ENCODE data around the gene HDAC4. TPM values are rescaled to one million over a fixed set of nuclear protein-coding genes. Genes with fewer than 3 reads are reported as not detected.
A peak's percentile ranks its signal among the peaks of the same experiment; 100 is the strongest.

The HDAC4 gene
- total and polyA plus RNA-seq, 2 donors (not counting 1 experiment from before 2014, with no cell fraction given) = 13.5 to 46.0 TPM

DNA sequence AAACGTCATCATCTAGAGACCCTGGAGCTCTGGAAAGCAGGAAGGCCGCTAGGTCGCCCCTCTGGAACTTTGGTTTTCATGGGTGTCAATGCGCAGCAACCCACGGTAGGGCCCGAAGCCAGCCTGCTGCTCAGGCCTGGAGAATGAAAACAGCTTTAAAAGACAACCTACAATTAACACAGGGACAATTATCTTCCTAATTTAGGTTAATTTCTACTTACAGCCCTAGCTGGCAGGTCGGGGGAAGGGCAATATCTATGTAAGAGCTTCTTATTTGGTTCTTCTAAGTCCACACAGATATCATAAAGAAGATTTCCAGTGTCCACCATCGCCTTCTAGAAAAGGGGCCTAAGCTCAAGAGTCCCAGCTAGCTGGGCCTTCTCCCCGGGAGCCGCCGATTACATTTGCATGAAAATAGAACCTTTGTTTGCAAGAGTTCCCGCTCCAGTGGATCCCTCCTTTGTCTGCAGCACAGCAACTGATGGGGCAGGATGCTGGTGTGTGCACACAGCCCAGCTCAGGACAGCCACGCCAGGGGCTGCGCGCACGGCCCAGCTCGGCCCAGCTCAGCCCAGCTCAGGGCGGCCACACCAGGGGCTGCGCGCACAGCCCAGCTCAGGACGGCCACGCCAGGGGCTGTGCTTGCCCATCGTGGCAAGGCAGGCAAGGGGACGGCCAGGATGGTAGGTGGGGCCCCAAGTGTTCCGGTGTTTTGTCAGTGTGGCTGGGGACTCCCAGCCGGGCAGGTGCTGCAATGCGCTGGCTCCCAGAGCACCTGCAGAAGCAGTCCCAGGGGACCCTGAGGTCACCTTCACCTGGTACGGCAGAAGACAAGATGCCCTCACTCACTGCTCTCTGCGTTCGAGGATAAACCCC lies 109.1 kb downstream of the HDAC4 start:
- peaks cover 28 to 47% of the 10 kb centered on the region in 2 donors for H3K4me1 ChIP-seq (ENCODE audit: control insufficient read depth in 2 of 2, insufficient read depth in 2 of 2, low read length in 2 of 2)
- ATAC-seq (ENCODE audit: low read depth) (peak; percentile 66), DNase-seq (peak; percentile 76)
- H3K79me2 ChIP-seq (ENCODE audit: control insufficient read depth, insufficient read depth, low read length) = peaks cover 25% of the 10 kb centered on the region
- 78% methylated on average over 27 of the region's 30 CpGs for WGBS (ENCODE audit: insufficient coverage)
- Mint-ChIP-seq H3K9me3 (ENCODE audit: insufficient read depth) (no peaks in the 10 kb centered on the region), H3K4me3 (peak overlapping the region; percentile 23), H3K4me1 (peaks cover 60% of the 10 kb centered on the region), H3K27ac (peak overlapping the region; percentile 37), H3K27me3 (peaks cover 8% of the 10 kb centered on the region)
- no peak overlapping the region for H3K27ac ChIP-seq (ENCODE audit: low read length in 2 of 2)
- H2AFZ ChIP-seq (ENCODE audit: insufficient read depth, low read depth, low read length, poor library complexity, severe bottlenecking) = no peak overlapping the region
- no peak overlapping the region for H3K9ac ChIP-seq (ENCODE audit: low read length)
- POLR2A ChIA-PET = interaction anchor here (1.2 kb wide), 1 partner anchor 78 kb away, joined by 3 read pairs; no protein-coding TSS in a partner anchor
- no peak overlapping the region for H3K4me3 ChIP-seq (ENCODE audit: control extremely low read depth in 1 of 5, extremely low read depth in 1 of 5, insufficient read depth in 1 of 5, low read depth in 2 of 5, low read length in 4 of 5)
- peaks cover 0 to 5% (median 0%) of the 10 kb centered on the region in 3 donors for H3K9me3 ChIP-seq (ENCODE audit: control extremely low read depth in 1 of 3, control insufficient read depth in 2 of 3, insufficient read depth in 1 of 3, low read length in 2 of 3)
- H3K4me2 ChIP-seq (replicated peaks; ENCODE audit: low read depth, low read length, poor library complexity, severe bottlenecking) = no peak overlapping the region
- peaks cover 47% of the 10 kb centered on the region for H4K20me1 ChIP-seq (ENCODE audit: control insufficient read depth, insufficient read depth, low read length, poor library complexity, severe bottlenecking)
- intact Hi-C loops (cut with micrococcal nuclease) = loop anchor here (5.0 kb wide), 1 partner anchor 91 kb away; no protein-coding TSS in a partner anchor
- CTCF ChIA-PET = interaction anchor here (0.6 kb wide), 1 partner anchor 618 kb away, joined by 3 read pairs; no protein-coding TSS in a partner anchor
- H3K27me3 ChIP-seq (replicated peaks in 1 of 4; ENCODE audit: control extremely low read depth in 1 of 4, control insufficient read depth in 3 of 4, insufficient read depth in 4 of 4, low read length in 3 of 4) = peaks cover 0 to 11% (median 0%) of the 10 kb centered on the region in 4 experiments
- no peaks in the 10 kb centered on the region for H3K36me3 ChIP-seq (replicated peaks in 1 of 2; ENCODE audit: control extremely low read depth in 1 of 2, control insufficient read depth in 1 of 2, extremely low read depth in 1 of 2, insufficient read depth in 2 of 2, low read length in 1 of 2)
- no peak for TF ChIP-seq EZH2 (IDR thresholded peaks at IDR 0.05; ENCODE audit: borderline replicate concordance, insufficient read depth, low read depth, low read length, poor library complexity, severe bottlenecking)
- TF ChIP-seq, protein P1, sequence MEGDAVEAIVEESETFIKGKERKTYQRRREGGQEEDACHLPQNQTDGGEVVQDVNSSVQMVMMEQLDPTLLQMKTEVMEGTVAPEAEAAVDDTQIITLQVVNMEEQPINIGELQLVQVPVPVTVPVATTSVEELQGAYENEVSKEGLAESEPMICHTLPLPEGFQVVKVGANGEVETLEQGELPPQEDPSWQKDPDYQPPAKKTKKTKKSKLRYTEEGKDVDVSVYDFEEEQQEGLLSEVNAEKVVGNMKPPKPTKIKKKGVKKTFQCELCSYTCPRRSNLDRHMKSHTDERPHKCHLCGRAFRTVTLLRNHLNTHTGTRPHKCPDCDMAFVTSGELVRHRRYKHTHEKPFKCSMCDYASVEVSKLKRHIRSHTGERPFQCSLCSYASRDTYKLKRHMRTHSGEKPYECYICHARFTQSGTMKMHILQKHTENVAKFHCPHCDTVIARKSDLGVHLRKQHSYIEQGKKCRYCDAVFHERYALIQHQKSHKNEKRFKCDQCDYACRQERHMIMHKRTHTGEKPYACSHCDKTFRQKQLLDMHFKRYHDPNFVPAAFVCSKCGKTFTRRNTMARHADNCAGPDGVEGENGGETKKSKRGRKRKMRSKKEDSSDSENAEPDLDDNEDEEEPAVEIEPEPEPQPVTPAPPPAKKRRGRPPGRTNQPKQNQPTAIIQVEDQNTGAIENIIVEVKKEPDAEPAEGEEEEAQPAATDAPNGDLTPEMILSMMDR (IDR thresholded peaks at IDR 0.05) = no peak
